ENCODE measurements around the gene TASOR2.

Gene TASOR2

GRCh38 chr10:5669604-5670003 is 15.0 kb upstream of the TASOR2 start:
- Histone ChIP-seq H3K27ac (ENCODE audit: low read length) (no peak overlapping the region), H3K4me2 (ENCODE audit: low read depth, low read length) (no peak overlapping the region), H3F3A (ENCODE audit: insufficient read depth, low read length) (no peaks in the 10 kb centered on the region), H2AFZ (ENCODE audit: low read length) (no peak overlapping the region), H3K79me2 (ENCODE audit: low read length) (no peaks in the 10 kb centered on the region), H3K9ac (ENCODE audit: low read length) (no peak overlapping the region), H3K9me3 (replicated peaks; ENCODE audit: insufficient read depth, low read length) (no peaks in the 10 kb centered on the region), H3K4me3 (ENCODE audit: low read length) (no peak overlapping the region), H3K4me1 (ENCODE audit: low read length) (peaks cover 5% of the 10 kb centered on the region; the same call in 1 of the 2 replicates), H4K20me1 (ENCODE audit: insufficient read depth, low read length) (no peaks in the 10 kb centered on the region), H3K36me3 (replicated peaks; ENCODE audit: insufficient read depth, low read length) (no peaks in the 10 kb centered on the region), H3K9me2 (replicated peaks; ENCODE audit: insufficient read depth, low read length) (no peaks in the 10 kb centered on the region), H3K27me3 (replicated peaks; ENCODE audit: insufficient read depth, low read length) (no peaks in the 10 kb centered on the region; the same call in 1 of the 2 replicates)
- no peak for DNase-seq
- TF ChIP-seq CTCF (IDR thresholded peaks at IDR 0.05; ENCODE audit: low read length) (no peak), EZH2 (optimal IDR thresholded peaks at IDR 0.05; ENCODE audit: low read depth, low read length) (no peak)

- DNase-seq, result no peak
- no peak overlapping the region for H3K9ac ChIP-seq (ENCODE audit: low read length)
- H3K4me1 ChIP-seq (ENCODE audit: low read length), result peaks cover 5% of the 10 kb centered on the region; the same call in 1 of the 2 replicates
- H3K27ac ChIP-seq (ENCODE audit: low read length), result no peak overlapping the region
- H3K79me2 ChIP-seq (ENCODE audit: low read length), result no peaks in the 10 kb centered on the region
- no peaks in the 10 kb centered on the region for H4K20me1 ChIP-seq (ENCODE audit: insufficient read depth, low read length)
- H3K36me3 ChIP-seq (replicated peaks; ENCODE audit: insufficient read depth, low read length), result no peaks in the 10 kb centered on the region
- no peak overlapping the region for H3K4me3 ChIP-seq (ENCODE audit: low read length)
- H3F3A ChIP-seq (ENCODE audit: insufficient read depth, low read length), result no peaks in the 10 kb centered on the region
- no peak overlapping the region for H2AFZ ChIP-seq (ENCODE audit: low read length)
- no peaks in the 10 kb centered on the region for H3K9me2 ChIP-seq (replicated peaks; ENCODE audit: insufficient read depth, low read length)
- H3K27me3 ChIP-seq (replicated peaks; ENCODE audit: insufficient read depth, low read length), result no peaks in the 10 kb centered on the region; the same call in 1 of the 2 replicates
- no peak for TF ChIP-seq CTCF (IDR thresholded peaks at IDR 0.05; ENCODE audit: low read length)
- TF ChIP-seq EZH2phosphoT487 (IDR thresholded peaks at IDR 0.05; ENCODE audit: low read length), result no peak
- TF ChIP-seq EZH2 (optimal IDR thresholded peaks at IDR 0.05; ENCODE audit: low read depth, low read length), result no peak
- no peaks in the 10 kb centered on the region for H3K9me3 ChIP-seq (replicated peaks; ENCODE audit: insufficient read depth, low read length)
- no peak overlapping the region for H3K4me2 ChIP-seq (ENCODE audit: low read depth, low read length)
Measured at GRCh38 chr10:5670662-5671375, 13.8 kb upstream of the TASOR2 start.

- H3K4me3 ChIP-seq (ENCODE audit: low read length), result no peak overlapping the region
- no peaks in the 10 kb centered on the region for H3K9me3 ChIP-seq (replicated peaks; ENCODE audit: insufficient read depth, low read length)
- H3K9ac ChIP-seq (ENCODE audit: low read length), result no peak overlapping the region
- no peak overlapping the region for H3K4me2 ChIP-seq (ENCODE audit: low read depth, low read length)
- no peak overlapping the region for H2AFZ ChIP-seq (ENCODE audit: low read length)
- DNase-seq, result no peak
- TF ChIP-seq EZH2 (optimal IDR thresholded peaks at IDR 0.05; ENCODE audit: low read depth, low read length), result no peak
- TF ChIP-seq CTCF (IDR thresholded peaks at IDR 0.05; ENCODE audit: low read length), result no peak
- TF ChIP-seq EZH2phosphoT487 (IDR thresholded peaks at IDR 0.05; ENCODE audit: low read length), result no peak
- no peak overlapping the region for H3K27ac ChIP-seq (ENCODE audit: low read length)
- H3F3A ChIP-seq (ENCODE audit: insufficient read depth, low read length), result no peaks in the 10 kb centered on the region
- no peaks in the 10 kb centered on the region for H4K20me1 ChIP-seq (ENCODE audit: insufficient read depth, low read length)
- H3K79me2 ChIP-seq (ENCODE audit: low read length), result no peaks in the 10 kb centered on the region
- no peaks in the 10 kb centered on the region for H3K9me2 ChIP-seq (replicated peaks; ENCODE audit: insufficient read depth, low read length)
- H3K27me3 ChIP-seq (replicated peaks; ENCODE audit: insufficient read depth, low read length), result no peaks in the 10 kb centered on the region
- H3K36me3 ChIP-seq (replicated peaks; ENCODE audit: insufficient read depth, low read length), result no peaks in the 10 kb centered on the region
- no peaks in the 10 kb centered on the region for H3K4me1 ChIP-seq (ENCODE audit: low read length)
Measured at GRCh38 chr10:5678397-5679036, 6.1 kb upstream of the TASOR2 start.

Data from MM.1S (cell line).